ENCODE data around the gene ZNF487. TPM values are rescaled to one million over a fixed set of nuclear protein-coding genes. Genes with fewer than 3 reads are reported as not detected.
"Not testable (repeated sequence)": the region's sequence is repeated elsewhere in the genome, so short reads cannot be mapped to it uniquely, and the experiment has no call there.

The ZNF487 gene
- total and polyA plus RNA-seq, 2 experiments from 2014 or later = 8.1 to 8.9 TPM

DNA sequence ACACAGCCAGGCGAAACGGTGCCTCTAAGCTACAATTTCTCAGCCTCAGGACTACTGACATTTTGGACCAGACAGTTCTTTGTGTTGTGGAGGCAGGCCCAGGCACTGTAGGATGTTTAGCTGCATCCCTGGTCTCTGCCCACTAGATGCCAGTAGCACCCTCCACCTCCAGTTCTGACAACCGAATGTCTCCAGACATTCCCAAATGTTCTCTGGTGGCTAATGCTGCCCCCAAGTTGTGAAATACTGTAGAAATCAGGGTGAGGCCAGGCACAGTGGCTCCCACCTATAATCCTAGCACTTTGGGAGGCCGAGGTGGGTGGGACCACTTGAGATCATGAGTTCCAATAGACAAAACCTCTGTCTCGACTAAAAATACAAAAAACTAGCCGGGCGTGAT, 46.2 kb upstream of the ZNF487 start:
- Histone ChIP-seq H4K20me1 (ENCODE audit: insufficient read depth, poor library complexity, severe bottlenecking) (peaks cover 90% of the 10 kb centered on the region), H3K79me2 (peaks cover 89% of the 10 kb centered on the region), H3K9me2 (replicated peaks; ENCODE audit: insufficient read depth) (no peaks in the 10 kb centered on the region), H3K9me3 (ENCODE audit: low read depth) (no peaks in the 10 kb centered on the region), H3K4me2 (peak overlapping the region; percentile 18), H3K27ac (peak overlapping the region; percentile 24), H3K4me1 (ENCODE audit: insufficient read depth) (peaks cover 23% of the 10 kb centered on the region), H2AFZ (no peak overlapping the region), H3K36me3 (replicated peaks; ENCODE audit: insufficient read depth, low read depth) (peaks cover 5% of the 10 kb centered on the region), H3K27me3 (no peaks in the 10 kb centered on the region), H3K4me3 (no peak overlapping the region)
- DNase-seq (ENCODE audit: low spot score) = peak; percentile 54
- TF ChIP-seq, protein P1, sequence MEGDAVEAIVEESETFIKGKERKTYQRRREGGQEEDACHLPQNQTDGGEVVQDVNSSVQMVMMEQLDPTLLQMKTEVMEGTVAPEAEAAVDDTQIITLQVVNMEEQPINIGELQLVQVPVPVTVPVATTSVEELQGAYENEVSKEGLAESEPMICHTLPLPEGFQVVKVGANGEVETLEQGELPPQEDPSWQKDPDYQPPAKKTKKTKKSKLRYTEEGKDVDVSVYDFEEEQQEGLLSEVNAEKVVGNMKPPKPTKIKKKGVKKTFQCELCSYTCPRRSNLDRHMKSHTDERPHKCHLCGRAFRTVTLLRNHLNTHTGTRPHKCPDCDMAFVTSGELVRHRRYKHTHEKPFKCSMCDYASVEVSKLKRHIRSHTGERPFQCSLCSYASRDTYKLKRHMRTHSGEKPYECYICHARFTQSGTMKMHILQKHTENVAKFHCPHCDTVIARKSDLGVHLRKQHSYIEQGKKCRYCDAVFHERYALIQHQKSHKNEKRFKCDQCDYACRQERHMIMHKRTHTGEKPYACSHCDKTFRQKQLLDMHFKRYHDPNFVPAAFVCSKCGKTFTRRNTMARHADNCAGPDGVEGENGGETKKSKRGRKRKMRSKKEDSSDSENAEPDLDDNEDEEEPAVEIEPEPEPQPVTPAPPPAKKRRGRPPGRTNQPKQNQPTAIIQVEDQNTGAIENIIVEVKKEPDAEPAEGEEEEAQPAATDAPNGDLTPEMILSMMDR (IDR thresholded peaks at IDR 0.05; ENCODE audit: poor library complexity) = peak; percentile 52
- TF ChIP-seq EZH2phosphoT487 (IDR thresholded peaks at IDR 0.05; ENCODE audit: low read depth, severe bottlenecking, unreplicated experiment) = no peak
- WGBS (ENCODE audit: low lambda C conversion rate, missing lambda C conversion rate) = 73% methylated on average over 7 of the region's 7 CpGs

DNA sequence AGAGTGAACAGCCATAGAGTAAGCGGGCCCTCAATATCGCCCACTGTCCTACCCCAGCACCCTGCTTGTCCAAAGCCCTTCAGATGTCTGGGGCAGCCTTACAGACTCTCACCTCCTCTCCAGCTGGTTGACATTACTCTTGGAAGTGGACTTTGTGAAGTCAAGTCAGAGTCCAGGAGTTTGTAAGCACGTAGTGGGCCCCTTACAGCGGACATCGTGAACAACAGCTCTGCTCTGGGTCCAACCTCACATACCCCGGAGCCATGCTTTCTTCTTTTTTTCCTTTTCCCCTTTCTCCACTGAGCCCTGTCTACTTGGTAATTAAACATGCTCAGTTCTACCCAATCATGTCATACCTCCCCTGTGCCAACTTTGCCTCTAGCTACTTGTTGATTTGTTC, 45.4 kb upstream of the ZNF487 start:
- Histone ChIP-seq H3K27ac (peak overlapping the region; percentile 14), H3K4me2 (no peak overlapping the region), H4K20me1 (ENCODE audit: insufficient read depth, poor library complexity, severe bottlenecking) (peaks cover 90% of the 10 kb centered on the region), H3K9me2 (replicated peaks; ENCODE audit: insufficient read depth) (no peaks in the 10 kb centered on the region), H2AFZ (no peak overlapping the region), H3K4me1 (ENCODE audit: insufficient read depth) (peaks cover 23% of the 10 kb centered on the region), H3K36me3 (replicated peaks; ENCODE audit: insufficient read depth, low read depth) (peaks cover 5% of the 10 kb centered on the region), H3K27me3 (no peaks in the 10 kb centered on the region), H3K79me2 (peaks cover 94% of the 10 kb centered on the region), H3K4me3 (no peak overlapping the region), H3K9me3 (ENCODE audit: low read depth) (no peaks in the 10 kb centered on the region)
- 90% methylated on average over 6 of the region's 6 CpGs for WGBS (ENCODE audit: low lambda C conversion rate, missing lambda C conversion rate)
- TF ChIP-seq, protein P1 (IDR thresholded peaks at IDR 0.05; ENCODE audit: poor library complexity) = no peak
- TF ChIP-seq EZH2phosphoT487 (IDR thresholded peaks at IDR 0.05; ENCODE audit: low read depth, severe bottlenecking, unreplicated experiment) (no peak), EZH2 (IDR thresholded peaks at IDR 0.05; ENCODE audit: borderline replicate concordance) (no peak)
- DNase-seq (ENCODE audit: low spot score) = no peak

DNA sequence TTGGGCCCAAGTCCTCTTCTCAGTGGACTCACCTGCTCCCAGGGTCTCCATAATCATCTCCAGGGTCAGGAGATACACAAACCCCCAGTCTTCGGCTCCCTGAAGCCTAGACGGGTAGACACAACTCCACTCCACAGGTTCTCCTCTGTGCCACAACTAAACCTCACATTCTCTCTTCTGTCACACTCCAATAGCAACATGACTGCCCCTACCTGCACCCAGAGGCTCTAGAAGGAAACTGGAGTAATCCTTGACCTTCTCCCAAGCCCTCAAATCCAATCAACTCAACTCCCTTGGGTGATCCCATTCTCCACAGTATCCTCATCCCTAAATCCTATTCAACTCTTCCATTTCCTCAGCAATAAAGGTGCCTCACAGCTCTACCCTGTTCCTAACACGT, 44.2 kb upstream of the ZNF487 start:
- Histone ChIP-seq H3K9me2 (replicated peaks; ENCODE audit: insufficient read depth) (no peaks in the 10 kb centered on the region), H2AFZ (no peak overlapping the region), H3K4me3 (no peak overlapping the region), H3K4me1 (ENCODE audit: insufficient read depth) (peaks cover 26% of the 10 kb centered on the region), H3K27me3 (no peaks in the 10 kb centered on the region), H3K9me3 (ENCODE audit: low read depth) (no peaks in the 10 kb centered on the region), H3K36me3 (replicated peaks; ENCODE audit: insufficient read depth, low read depth) (peaks cover 5% of the 10 kb centered on the region), H3K27ac (no peak overlapping the region), H3K4me2 (no peak overlapping the region), H3K79me2 (peaks cover 90% of the 10 kb centered on the region), H4K20me1 (ENCODE audit: insufficient read depth, poor library complexity, severe bottlenecking) (peaks cover 81% of the 10 kb centered on the region)
- no peak for DNase-seq (ENCODE audit: low spot score)
- TF ChIP-seq EZH2phosphoT487 (IDR thresholded peaks at IDR 0.05; ENCODE audit: low read depth, severe bottlenecking, unreplicated experiment) = no peak
- TF ChIP-seq EZH2 (IDR thresholded peaks at IDR 0.05; ENCODE audit: borderline replicate concordance) = no peak
- TF ChIP-seq, protein P1 (IDR thresholded peaks at IDR 0.05; ENCODE audit: poor library complexity) = no peak
- WGBS (ENCODE audit: low lambda C conversion rate, missing lambda C conversion rate) = 88% methylated on average over 3 of the region's 3 CpGs

DNA sequence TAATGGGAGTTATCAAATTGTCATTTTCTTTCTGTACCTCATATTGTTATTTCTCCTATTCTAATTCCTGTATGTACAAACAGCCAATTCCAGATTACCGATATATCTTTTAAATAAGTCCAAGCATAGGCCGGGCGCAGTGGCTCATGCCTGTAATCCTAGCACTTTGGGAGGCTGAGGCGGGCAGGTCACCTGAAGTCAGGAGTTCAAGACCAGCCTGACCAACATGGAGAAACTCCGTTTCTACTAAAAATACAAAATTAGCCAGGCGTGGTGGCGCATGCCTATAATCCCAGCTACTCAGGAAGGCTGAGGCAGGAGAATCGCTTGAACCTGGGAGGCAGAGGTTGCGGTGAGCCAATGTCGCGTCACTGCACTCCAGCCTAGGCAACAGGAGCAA, 43.7 kb upstream of the ZNF487 start:
- Histone ChIP-seq H3K4me1 (ENCODE audit: insufficient read depth) (peaks cover 30% of the 10 kb centered on the region), H4K20me1 (ENCODE audit: insufficient read depth, poor library complexity, severe bottlenecking) (peaks cover 80% of the 10 kb centered on the region), H3K79me2 (peaks cover 90% of the 10 kb centered on the region)
- H3K4me3 ChIP-seq; H2AFZ ChIP-seq; H3K9me3 ChIP-seq (ENCODE audit: low read depth); H3K4me2 ChIP-seq; H3K9me2 ChIP-seq (replicated peaks; ENCODE audit: insufficient read depth); H3K27me3 ChIP-seq; H3K36me3 ChIP-seq (replicated peaks; ENCODE audit: insufficient read depth, low read depth); H3K27ac ChIP-seq; DNase-seq (ENCODE audit: low spot score): not testable (repeated sequence)
- 85% methylated on average over 11 of the region's 11 CpGs for WGBS (ENCODE audit: low lambda C conversion rate, missing lambda C conversion rate)
